HG03571 (cell line): ENCODE results near the gene NTM.
A peak's percentile ranks its signal among the peaks of the same experiment; 100 is the strongest.

Experiments used
- ATAC-seq: cut with Tn5 transposase; IDR thresholded peaks from one replicate; pipeline ENCODE4 v1.9.1; 2021; ENCODE audit not compliant: unreplicated experiment

Gene NTM

DNA sequence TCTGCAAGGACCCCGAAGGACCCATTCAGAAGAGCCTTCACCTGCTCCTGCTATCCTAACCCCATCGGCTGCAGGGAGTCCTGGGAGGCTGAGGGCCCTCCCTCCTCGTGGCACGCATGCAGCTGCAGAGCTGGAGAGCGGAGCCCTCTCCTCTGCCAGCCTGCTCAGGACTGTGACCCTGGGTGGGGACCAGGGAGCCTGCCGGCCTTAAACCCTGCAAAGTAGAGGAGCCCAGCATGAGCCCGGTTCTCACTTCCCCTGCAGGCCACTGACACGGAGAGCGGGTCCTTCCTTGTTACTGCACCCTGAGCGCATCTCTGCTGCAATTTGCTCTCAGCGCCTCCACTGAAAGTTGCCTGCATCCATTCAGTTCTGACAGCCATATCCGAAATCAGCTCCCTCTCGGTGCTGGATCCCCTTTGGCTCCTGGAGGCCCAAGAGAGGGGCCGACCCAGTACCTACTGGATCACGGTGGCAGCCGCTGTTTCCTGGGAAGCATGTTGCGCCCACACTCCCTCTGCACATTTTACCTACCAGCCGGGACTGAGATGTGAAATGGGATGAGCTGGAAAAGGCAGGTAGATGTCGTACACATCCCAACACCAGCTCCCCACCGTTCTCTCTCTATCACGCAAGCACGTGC is 312.1 kb downstream of the NTM start:
- no peak for ATAC-seq

DNA sequence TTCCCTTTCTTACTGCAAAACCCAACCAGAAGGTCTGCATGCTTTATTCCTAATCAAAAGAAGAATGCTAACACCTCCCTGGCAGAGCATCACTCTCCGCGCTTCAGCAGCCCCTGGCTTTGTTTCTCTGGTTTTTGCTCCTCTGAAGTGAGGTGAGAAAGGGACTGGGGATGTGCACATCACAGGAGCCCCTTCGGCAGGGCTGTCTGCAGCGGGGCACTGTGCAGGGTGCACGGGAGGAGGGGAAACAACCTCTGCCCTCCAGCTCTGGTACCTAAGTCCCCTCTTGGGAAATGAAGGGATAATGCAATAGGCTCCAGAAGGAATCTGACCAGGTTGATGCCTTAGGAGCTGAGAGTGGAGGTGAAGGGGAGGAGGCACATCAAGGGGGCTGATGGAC is 312.7 kb downstream of the NTM start:
- no peak for ATAC-seq

DNA sequence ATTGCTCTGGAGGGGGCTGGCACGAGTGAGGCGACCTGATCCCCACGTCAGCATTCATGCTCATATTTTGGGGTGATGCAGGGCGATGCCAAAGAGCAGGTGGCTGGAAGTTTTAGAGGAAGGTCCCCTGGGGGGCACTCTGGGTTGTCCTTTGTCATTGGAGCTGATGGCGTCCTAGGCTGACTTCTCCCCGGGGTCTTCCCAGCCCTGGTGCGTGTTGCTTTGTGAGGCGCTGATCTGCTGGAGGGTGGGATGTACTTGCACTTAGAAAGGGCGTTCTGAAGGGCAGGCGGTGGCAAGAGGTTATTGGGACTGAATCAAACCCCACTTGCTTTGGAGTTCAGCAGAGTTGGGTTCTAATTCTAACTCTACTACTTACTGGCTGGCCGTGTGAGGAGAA is 313.3 kb downstream of the NTM start:
- ATAC-seq = no peak

DNA sequence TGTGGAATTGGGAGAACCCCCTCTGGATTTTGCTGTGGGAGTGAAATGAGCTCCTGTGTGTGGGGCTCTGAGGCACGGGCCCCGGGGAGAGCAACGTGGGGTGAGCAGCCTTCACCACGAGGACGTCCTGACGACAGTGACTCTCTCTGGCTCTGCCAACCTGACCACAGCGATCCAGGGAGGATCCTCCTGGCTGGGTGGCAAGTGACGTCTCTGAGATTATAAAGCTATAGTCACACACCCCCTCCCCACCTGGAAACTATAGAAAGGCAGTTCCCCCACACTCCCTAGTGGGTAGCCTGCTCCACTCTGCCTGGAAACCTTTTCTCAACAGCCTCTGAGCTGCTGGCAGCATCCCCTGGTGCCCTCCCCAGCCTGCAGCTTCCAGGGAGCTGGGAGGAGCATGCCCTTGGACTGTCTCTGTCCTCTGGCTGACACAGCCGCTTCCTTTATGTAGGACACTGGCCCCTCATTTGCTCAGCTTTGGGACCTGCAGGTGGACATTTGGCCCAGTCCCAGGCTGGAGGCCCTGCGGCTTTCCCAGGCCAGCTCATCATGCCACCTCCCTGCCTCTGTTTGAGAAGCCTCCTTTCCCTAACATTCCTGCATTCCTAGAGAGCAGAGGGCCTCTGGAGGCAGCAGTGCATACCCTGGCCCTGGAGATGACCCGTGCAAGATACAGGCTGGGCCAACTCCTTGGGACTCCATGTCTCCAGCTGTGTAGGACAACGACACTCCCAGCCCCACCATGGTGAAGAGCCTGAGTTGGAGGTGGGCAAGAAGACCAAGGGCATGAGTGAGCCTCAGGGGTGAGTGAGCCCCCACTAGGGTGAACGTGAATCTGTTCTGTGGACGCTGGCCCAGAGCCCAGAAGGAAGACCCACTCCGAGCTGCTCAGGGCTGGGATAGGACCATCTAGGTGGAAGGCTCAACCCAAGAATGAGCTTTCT is 314.0 kb downstream of the NTM start:
- no peak for ATAC-seq

DNA sequence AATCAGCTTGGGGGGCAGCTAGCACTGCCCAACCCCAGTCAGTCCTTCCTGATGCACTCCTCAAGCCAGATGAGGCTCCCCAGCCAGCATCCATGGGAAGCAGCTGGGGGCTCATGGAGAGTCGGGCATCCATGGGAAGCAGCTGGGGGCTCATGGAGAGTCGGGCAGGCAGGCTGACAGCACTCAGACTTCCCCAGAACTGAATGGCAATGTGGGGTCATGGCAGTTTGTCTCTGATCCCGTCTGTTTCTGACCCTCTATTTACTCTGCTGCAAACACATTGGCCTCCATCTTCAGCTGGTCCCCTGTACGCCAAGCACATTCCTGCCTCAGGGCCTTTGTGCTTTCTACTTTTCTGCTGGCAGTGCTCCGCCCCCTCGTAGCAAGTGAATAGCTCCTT is 314.8 kb downstream of the NTM start:
- ATAC-seq = no peak

DNA sequence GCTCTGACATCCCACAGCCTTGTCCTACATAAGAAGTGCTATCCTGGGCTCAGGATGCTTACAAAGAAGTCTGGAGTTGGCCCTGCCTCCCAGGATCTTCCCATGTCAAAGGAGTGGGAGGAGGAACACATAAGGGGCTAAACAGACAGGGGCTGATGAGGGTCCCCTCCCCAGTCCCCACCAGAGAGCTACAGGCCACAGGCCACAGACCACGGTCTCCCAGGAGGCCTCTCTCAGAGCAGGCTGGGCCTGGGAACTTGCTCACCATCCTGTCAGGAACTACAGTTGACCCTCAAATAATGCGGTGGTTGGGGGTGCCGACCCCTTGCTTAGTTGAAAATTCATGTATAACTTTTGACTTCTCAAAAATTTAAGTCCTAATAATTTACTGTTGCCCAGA is 315.5 kb downstream of the NTM start:
- ATAC-seq = no peak

DNA sequence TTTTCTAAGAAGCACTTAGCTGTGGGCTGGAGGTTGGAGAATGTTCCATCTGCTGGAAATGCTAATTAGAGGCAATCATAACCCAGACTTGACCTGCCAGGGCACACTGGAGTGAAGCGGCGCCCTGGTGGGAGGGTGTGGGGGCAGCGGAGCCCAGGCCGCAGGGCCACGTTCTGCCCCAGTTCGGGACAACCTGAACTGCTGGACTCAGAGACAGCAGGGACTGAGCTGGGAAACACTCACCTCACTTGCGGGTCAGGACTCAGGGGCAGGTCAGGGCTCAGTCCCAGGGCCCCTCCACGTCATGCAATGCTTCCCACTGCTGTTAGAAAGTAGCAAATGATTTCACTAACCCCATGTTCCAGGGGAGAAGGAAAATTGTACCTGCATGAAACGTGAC is 316.4 kb downstream of the NTM start:
- no peak for ATAC-seq

DNA sequence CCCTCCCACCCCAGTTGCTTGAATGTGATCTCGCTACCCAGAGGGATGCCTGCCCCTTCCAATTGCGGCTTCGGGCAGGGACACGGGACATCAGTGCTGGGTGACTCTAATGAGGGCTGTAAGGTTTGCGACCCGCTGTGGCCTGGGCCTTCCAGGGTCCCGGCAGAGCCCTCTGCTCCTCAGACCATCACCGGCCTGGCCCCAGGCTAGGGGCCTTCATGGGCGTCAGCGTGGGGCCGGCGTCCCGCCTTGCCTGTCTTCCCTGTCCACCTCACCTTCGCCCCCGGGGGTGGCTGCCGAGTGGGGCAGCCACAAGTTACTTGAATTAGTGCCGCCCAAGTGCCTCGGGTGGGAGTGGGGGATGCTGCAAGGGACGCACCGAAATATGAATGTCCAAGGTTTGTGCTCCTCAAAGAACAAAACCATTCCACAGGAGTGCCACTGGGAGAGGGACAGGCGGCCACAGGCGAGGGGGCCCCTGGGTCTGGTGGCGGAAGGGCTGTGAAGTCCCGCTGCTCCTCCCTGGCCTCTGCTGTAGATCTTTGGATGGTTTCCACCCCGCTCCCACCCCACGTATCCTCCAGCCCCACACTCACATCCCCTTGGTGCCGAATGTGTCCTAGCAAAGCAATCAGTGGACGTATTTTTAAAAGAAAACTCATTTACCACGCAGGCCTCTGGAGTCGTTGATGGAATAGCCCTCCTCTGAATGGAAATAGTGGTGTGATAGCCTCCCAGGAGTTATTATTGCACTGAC is 317.1 kb downstream of the NTM start:
- no peak for ATAC-seq

DNA sequence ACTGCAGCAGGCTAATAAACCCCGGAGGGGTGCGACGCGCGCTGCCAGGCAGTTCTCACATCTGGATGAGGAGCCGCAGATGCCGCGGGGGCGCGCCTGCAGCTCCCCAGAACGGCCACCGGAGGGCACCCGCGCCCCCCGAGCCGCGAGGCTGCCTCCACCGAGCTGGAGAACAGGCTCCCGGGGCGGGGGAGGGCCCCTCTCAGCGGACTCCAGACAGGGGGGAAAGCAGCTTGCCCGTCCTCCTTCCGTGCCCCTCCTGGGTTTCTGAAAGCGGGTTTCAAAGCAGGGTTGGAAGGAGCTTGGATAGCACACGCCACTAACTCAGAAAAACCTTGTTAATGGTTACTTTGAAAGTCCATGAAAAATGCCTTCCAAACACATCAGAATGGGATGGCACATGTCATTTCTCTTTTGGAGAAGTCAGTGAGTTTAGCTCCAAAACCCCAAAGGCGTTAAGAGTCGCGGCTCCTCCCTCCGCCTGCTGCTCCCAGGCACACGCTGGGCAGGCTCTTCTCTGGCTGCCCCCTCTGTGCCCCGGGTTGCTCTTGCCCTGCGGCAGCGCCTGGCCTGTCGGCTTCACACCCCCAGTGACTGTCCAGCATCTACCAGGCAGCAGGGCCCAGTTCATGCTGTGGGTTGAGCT is 317.8 kb downstream of the NTM start:
- peak; percentile 64 for ATAC-seq

DNA sequence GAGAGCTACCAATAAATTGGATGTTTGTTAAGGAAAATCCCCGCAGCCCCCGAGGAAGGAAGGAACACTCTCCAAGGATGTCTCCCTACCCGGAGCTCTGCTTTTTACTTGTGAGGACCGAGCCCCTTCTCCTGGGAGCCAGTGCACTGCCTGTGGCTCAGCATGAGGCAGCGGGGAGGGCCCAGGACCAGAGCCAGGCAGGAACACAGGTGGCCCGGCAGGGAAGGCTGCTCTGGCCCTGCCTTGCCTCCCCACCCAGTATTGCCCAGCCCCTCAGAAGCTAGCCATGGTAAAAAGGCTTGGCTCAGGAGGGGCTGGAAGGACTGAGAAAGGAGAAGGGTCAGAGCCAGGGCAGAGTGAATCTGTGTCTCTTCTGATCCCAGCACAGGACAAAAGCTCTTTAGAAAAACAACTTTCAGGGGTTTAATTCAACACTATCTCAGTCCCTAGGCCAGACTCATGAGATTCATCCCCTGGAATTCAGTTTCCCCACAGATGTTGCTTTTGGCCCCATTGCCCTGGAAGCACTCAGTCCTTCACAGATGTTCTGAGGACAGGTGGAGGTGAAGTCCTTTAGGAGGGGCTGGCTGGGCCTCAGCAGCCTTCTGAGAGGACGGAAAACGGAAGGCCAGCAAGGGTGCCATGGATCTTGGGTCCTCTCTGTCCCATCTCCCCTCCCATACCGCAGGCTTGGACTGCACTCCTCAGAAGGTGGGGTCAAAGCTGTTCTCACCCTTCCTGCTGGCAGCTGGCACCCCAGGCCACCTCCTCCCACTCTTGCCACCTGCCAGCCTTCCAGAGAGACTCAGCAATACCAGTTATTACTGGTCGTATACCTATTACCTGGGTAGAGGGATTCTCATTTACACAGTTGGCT is 318.9 kb downstream of the NTM start:
- ATAC-seq = no peak

DNA sequence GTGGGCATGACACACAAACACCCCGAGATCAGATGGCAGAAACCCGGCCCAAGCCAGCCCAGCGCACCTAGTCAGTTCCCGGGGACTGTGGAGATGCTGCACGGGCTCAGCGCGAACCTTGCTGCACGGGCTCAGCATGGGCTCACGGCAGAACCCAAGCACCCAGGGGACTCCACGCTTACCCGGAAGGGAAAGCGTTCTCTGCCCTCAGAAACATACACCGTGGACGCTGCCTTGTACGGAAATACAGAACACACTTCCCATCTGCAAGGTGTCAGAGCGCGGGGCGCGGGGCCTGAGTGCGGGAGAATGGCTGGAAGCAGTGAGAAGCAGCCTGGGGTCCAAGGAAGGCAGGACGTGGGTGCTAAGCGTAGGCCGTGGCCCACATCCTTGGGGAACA is 319.9 kb downstream of the NTM start:
- ATAC-seq = no peak

DNA sequence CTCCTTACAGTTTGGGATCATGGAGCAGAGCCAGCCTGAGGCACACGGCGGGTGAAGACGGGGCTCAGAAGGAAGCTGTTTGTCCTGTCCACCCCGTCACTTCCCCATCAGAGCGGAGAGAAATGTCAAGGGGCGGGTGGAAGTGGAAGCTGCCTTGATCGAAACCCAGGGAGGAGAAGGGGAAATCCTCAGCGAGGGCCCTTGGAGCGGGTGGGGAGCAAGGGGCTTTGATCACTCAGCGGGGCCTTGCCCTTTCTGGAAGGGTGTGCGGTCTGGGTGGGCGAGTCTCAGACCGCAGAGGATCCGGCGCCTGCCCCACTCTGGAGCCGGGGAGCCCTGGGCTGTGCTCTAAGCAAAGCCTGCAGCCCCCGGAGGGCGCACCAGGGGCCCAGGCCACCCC is 320.4 kb downstream of the NTM start:
- ATAC-seq = no peak

DNA sequence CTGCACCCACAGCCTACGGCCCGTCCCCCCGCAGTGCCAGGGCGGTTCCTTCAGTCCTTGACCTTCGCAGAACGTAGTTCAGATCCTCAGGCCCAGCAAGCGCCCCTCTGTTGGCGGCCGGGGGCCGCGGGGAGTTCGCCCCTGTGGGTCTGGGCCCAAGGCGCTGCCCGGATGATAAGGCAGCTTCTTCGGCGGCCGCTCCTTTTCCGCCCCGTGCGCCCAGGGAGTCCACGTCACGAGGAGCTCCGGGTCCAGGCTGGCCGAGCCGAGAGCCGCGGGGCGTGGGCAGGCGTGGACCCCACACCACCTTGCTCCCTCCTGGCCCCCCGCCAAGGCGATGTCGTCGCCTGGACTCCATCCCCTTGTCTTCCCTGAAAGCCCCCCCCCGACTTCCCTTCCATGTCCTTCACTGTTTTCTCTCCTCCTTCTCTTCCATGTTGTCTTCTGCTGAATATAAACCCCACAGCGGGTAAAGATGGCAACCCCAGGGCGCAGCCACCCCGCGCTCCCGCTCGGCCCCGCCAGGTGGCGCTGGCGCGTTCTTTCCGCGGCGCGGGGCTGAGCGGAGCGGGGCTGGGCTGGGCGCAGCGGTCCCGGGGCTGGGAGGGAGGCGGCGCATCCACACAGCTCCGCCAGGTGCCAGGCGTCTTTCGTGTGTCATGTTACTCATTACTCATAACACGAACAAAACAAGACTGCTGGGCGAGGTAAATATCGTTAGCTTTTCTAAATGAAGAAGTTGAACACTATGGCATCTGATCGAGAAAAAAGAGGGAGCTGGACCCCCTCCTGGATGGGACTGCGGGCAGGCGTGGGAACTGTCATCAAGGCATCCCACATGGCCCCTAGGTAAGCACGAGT is 321.0 kb downstream of the NTM start:
- ATAC-seq = no peak

DNA sequence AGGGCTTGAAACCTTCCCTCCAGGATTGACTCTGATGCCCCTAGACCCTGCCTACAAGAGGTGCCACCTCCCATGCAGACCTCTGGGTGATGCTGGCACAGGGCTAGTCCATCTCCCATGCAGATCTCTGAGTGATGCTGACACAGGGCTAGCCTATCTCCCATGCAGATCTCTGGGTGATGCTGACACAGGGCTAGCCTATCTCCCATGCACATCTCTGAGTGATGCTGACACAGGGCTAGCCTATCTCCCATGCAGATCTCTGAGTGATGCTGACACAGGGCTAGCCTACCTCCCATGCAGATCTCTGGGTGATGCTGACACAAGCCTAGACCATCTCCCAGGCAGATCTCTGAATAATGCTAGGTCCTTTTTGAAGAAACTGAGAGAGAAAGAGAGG is 321.7 kb downstream of the NTM start:
- ATAC-seq = no peak

DNA sequence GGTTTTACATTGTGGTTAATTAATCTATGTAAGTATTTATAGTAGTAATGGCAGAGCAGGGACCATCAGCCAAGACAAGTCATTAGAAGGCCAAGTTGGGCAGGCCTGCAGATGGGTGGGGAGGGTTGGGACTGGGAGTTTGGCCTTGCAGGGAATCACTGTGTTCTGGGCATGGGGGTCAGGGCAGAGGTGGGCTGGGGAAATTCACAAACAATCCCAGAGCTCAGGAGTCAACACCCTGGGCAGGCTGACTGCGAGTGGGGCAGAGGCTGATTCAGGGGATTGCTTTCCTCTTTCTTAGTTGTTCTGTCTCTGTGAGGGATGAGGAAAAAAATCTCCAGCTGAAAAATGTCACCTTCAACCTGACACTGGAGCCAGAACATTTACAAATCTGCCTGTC is 322.5 kb downstream of the NTM start:
- ATAC-seq = no peak

DNA sequence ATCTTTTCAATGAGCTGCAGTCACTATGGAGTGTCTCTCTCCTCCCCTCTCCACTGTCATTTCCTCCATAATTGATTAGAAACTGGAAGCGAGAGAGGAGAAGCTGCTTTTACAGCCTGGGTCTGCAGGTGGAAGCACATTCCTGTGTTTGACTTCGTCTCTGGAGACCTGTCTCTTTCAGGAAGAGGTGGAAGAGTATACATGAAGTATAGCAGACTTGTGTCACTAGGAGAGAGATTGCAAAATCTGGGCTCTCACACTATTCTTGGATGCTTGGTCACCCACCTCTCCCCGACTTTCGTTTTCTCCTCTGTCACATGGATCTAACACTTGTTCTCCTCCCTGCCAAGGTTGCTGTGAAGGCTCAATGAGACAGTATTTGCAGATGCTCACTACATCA is 323.3 kb downstream of the NTM start:
- no peak for ATAC-seq

DNA sequence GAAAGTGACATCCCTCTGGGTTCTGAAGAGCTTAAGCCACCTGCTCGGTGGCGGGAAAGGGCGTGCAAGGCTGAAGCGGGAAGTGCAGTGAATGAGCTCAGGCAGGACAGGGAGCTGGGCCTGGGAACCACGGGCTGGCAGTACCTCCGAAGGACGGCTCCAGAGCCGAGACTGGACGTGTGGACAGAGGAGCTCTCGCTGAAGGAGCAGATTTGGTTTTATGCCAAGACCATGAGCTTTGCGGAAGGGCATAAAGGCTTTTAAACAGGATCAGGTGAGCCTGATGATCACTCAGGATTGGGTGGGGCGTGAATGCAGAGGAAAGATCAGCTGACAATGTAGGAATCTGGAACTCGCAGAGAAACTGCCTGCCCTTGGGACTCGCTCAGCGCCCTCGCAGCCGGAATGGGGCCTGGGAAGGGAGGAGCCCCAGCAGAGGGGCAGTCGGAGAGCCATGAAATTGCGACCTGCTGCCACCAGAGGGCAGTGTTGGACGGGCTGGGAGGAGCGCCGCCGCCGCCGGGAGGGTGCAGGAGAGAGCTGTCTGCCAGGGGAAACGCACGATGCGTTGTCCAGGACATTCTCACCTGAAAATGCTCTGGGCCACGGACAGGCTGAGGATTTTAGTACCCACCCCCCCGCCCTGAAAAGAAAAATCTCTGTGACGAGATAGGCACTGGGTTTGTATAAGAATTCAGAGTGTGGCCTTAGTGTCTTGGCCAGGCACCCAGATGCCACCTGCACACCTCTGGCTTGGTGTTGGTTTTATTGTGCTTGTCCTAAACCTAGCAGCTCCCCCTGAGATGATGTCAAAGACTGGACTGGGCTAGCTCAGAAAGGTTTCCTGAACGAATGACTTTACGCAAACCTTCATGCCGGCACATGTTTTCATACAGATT is 324.4 kb downstream of the NTM start:
- ATAC-seq = peak; percentile 87

DNA sequence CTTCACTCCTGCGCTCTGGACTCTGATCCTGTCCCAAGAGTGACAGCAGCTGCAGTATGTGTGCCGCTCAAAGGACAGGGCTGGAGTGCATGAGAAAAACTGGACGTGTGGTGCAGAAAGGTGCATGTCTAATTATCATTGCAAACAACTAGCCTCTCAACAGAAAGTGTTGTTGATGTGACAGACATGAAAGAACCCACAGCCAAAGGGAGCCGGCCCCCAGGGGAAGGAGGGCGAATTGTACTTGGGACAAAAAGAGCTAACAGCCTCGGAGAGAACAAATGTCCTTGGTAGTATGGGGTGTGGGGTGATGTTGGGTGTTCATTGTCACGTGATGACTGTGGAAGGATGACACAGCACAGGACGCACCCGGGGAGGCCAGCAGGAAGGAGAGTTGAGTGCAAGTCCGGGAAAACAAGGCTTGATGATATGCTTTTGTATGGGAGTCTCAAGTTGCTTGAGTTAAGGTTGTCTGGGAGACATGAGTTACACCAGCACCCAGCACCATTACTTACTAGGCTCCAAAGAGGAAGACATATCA is 325.5 kb downstream of the NTM start:
- ATAC-seq = no peak
